Keratinocyte (primary cell): Measurements from ENCODE around the gene CEP164. TPM values are rescaled to one million over a fixed set of nuclear protein-coding genes. Genes with fewer than 3 reads are reported as not detected.

Experiments
- DNase-seq: peaks from one replicate; pipeline ENCODE4 v3.0.0-alpha.2; 2011; ENCODE audit warnings: low read depth, missing footprints, low spot score
- FAIRE-seq: peaks from 2 replicates; lab custom pipeline; 2011; peaks lifted over from hg19 to GRCh38; lab: Jason Lieb, UNC
- H2AFZ ChIP-seq: 2 replicates; pipeline ENCODE4 v1.6.0; 2012; ENCODE audit warnings: low read length, control low read depth, inconsistent platforms; ENCODE audit not compliant: control insufficient read depth
- H3K27ac ChIP-seq: 2 replicates; pipeline ENCODE4 v1.5.1; 2011; ENCODE audit warnings: low read length; ENCODE audit not compliant: control insufficient read depth, insufficient read depth
- H3K27me3 ChIP-seq: 3 replicates; pipeline ENCODE4 v1.6.0; 2011; ENCODE audit warnings: low read length; ENCODE audit not compliant: control insufficient read depth, insufficient read depth; ENCODE audit errors: extremely low read depth
- H3K36me3 ChIP-seq, 2 experiments: 2 replicates in 1 of 2; 3 replicates in 1 of 2; pipeline ENCODE4 v1.5.1; 2011; ENCODE audit warnings: low read length in 2 of 2, mild to moderate bottlenecking in 1 of 2; ENCODE audit not compliant: control insufficient read depth in 2 of 2, insufficient read depth in 2 of 2; ENCODE audit errors: extremely low read depth in 1 of 2
- H3K4me1 ChIP-seq: 3 replicates; pipeline ENCODE4 v1.5.1; 2011; ENCODE audit warnings: low read length; ENCODE audit not compliant: control insufficient read depth, insufficient read depth; ENCODE audit errors: extremely low read depth
- H3K4me2 ChIP-seq: 3 replicates; pipeline ENCODE4 v1.6.0; 2011; ENCODE audit warnings: low read depth, low read length; ENCODE audit not compliant: control insufficient read depth, insufficient read depth; ENCODE audit errors: extremely low read depth
- H3K4me3 ChIP-seq, 3 experiments: fragments of 200-600 bp in 1 of 3; sonication (generic) in 1 of 3; 2 replicates in 2 of 3; 3 replicates in 1 of 3; pipeline ENCODE4 v1.5.1; 2011 to 2016; ENCODE audit warnings: low read length in 3 of 3, mild to moderate bottlenecking in 3 of 3, control low read depth in 2 of 3, inconsistent platforms in 1 of 3, low read depth in 1 of 3, mixed read lengths in 1 of 3, mixed run types in 1 of 3, moderate library complexity in 1 of 3; ENCODE audit not compliant: control insufficient read depth in 2 of 3, insufficient read depth in 2 of 3; ENCODE audit errors: extremely low read depth in 1 of 3
- H3K79me2 ChIP-seq: 2 replicates; pipeline ENCODE4 v1.6.0; 2012; ENCODE audit warnings: low read length; ENCODE audit not compliant: control insufficient read depth, insufficient read depth
- H3K9ac ChIP-seq: 3 replicates; pipeline ENCODE4 v1.6.0; 2011; ENCODE audit warnings: low read length; ENCODE audit not compliant: control insufficient read depth, insufficient read depth; ENCODE audit errors: extremely low read depth
- H3K9me1 ChIP-seq: 3 replicates; pipeline ENCODE4 v1.6.0; 2011; ENCODE audit warnings: low read length; ENCODE audit not compliant: control insufficient read depth, insufficient read depth; ENCODE audit errors: extremely low read depth
- H3K9me3 ChIP-seq: 2 replicates; pipeline ENCODE4 v1.5.1; 2012; ENCODE audit warnings: low read depth, low read length; ENCODE audit not compliant: control insufficient read depth
- H4K20me1 ChIP-seq: 3 replicates; pipeline ENCODE4 v1.6.0; 2011; ENCODE audit warnings: low read length; ENCODE audit not compliant: control insufficient read depth, insufficient read depth; ENCODE audit errors: extremely low read depth
- CTCF ChIP-seq, 3 experiments: IDR thresholded peaks in 1 of 3; conservative IDR thresholded peaks in 1 of 3; optimal IDR thresholded peaks in 1 of 3; 2 replicates in 2 of 3; 3 replicates in 1 of 3; pipeline versions ENCODE3 to v1.5.1; 2011; ENCODE audit warnings: low read length in 3 of 3, mild to moderate bottlenecking in 3 of 3, moderate library complexity in 2 of 3, control low read depth in 1 of 3, inconsistent platforms in 1 of 3; ENCODE audit not compliant: insufficient read depth in 2 of 3; ENCODE audit errors: extremely low read depth in 1 of 3
- EZH2 ChIP-seq: IDR thresholded peaks from one replicate; pipeline ENCODE4 v1.6.1; 2012; ENCODE audit warnings: inconsistent platforms, mild to moderate bottlenecking, low read length, moderate library complexity
- dilution Hi-C: fragments of 300-500 bp; cut with MboI; formaldehyde crosslinking; loops from one replicate; pipeline ENCODE4 v1.7.0; 2020; ENCODE audit warnings: low sequenced_read_pairs; ENCODE audit not compliant: extremely low pct_ligation_motif_present
- polyA plus RNA-seq, 5 experiments: library from polyadenylated mRNA; depleted of rRNA in 3 of 5; stranded (reverse) in 3 of 5; stranded (forward) in 1 of 5; unstranded in 1 of 5; fragments of >200 nt; gene quantifications; 1 replicate in 1 of 5; 2 replicates in 3 of 5; 3 replicates in 1 of 5; pipeline versions ENCODE4 v1.2.1 to v1.2.3, GENCODE V29; 2011 to 2012; ENCODE audit warnings: missing spikeins in 2 of 5, low read depth in 1 of 5, low replicate concordance in 1 of 5

CEP164 gene
- polyA plus RNA-seq, 1 donor (not counting 4 experiments of a cell fraction or from before 2014, with no cell fraction given): 15.1 TPM

- H3K4me1 ChIP-seq: no peaks in the 10 kb centered on the region
- H2AFZ ChIP-seq: no peak overlapping the region
- no peaks in the 10 kb centered on the region for H3K79me2 ChIP-seq
- no peak overlapping the region for H3K27ac ChIP-seq
- H4K20me1 ChIP-seq: no peaks in the 10 kb centered on the region
- TF ChIP-seq EZH2 (no peak), CTCF (optimal IDR thresholded peaks at IDR 0.05 in 1 of 3, IDR thresholded peaks at IDR 0.05 in 1 of 3, conservative IDR thresholded peaks at IDR 0.05 in 1 of 3; ENCODE audit: extremely low read depth in 1 of 3, insufficient read depth in 2 of 3, low read length in 3 of 3) (no peak)
- DNase-seq (no peak), FAIRE-seq (no peak)
- dilution Hi-C loops: no loop called here
- no peak overlapping the region for H3K4me2 ChIP-seq
- H3K9me1 ChIP-seq: no peaks in the 10 kb centered on the region
- no peak overlapping the region for H3K4me3 ChIP-seq
- H3K9ac ChIP-seq: no peak overlapping the region
- no peaks in the 10 kb centered on the region for H3K9me3 ChIP-seq
- H3K36me3 ChIP-seq: no peaks in the 10 kb centered on the region
- no peaks in the 10 kb centered on the region for H3K27me3 ChIP-seq
Measured at GRCh38 chr11:117302228-117302627, 25.4 kb upstream of the CEP164 start.

GRCh38 chr11:117303101-117303500 lies 24.6 kb upstream of the CEP164 start:
- DNase-seq (no peak), FAIRE-seq (no peak)
- Histone ChIP-seq H3K79me2 (no peaks in the 10 kb centered on the region), H2AFZ (no peak overlapping the region), H3K27ac (no peak overlapping the region), H3K36me3 (no peaks in the 10 kb centered on the region), H3K9ac (no peak overlapping the region), H3K4me2 (no peak overlapping the region), H3K9me1 (no peaks in the 10 kb centered on the region), H3K4me3 (no peak overlapping the region), H3K9me3 (no peaks in the 10 kb centered on the region), H4K20me1 (no peaks in the 10 kb centered on the region), H3K27me3 (no peaks in the 10 kb centered on the region), H3K4me1 (no peaks in the 10 kb centered on the region)
- TF ChIP-seq EZH2: no peak
- no peak for TF ChIP-seq CTCF (optimal IDR thresholded peaks at IDR 0.05 in 1 of 3, IDR thresholded peaks at IDR 0.05 in 1 of 3, conservative IDR thresholded peaks at IDR 0.05 in 1 of 3; ENCODE audit: extremely low read depth in 1 of 3, insufficient read depth in 2 of 3, low read length in 3 of 3)
- dilution Hi-C loops: no loop called here
